K562 (cell line): Measurements from ENCODE around the gene CCDC33. TPM values are rescaled to one million over a fixed set of nuclear protein-coding genes. Genes with fewer than 3 reads are reported as not detected.

Source experiments
- ARID2 ChIP-seq: fragments of 450-650 bp; IDR thresholded peaks from 2 replicates; pipeline ENCODE4 v1.6.1; 2017; ENCODE audit warnings: antibody characterized with exemption, mild to moderate bottlenecking
- BRF1 ChIP-seq: IDR thresholded peaks from 3 replicates; pipeline ENCODE4 v1.6.1; 2011; ENCODE audit warnings: borderline replicate concordance, mild to moderate bottlenecking; ENCODE audit not compliant: insufficient read length; ENCODE audit errors: extremely low read depth
- CBX3 ChIP-seq, 2 experiments: IDR thresholded peaks; 1 replicate in 1 of 2; 2 replicates in 1 of 2; pipeline ENCODE4 v1.6.1; 2012; ENCODE audit warnings: inconsistent platforms in 2 of 2, low read length in 2 of 2, borderline replicate concordance in 1 of 2, control low read depth in 1 of 2
- CEBPG ChIP-seq, 3 experiments: fragments of 200-800 bp in 1 of 3; sonication (Bioruptor generic) in 1 of 3; sonication (generic) in 1 of 3; formaldehyde crosslinking in 1 of 3; IDR thresholded peaks in 2 of 3; conservative IDR thresholded peaks in 1 of 3; 2 replicates each; pipeline versions ENCODE4 v1.6.1 to v1.8.0; 2016 to 2022; ENCODE audit warnings: missing compliant biosample characterization in 2 of 3, missing genetic modification characterization in 2 of 3, mild to moderate bottlenecking in 1 of 3, missing genetic modification reagents in 1 of 3
- ERF ChIP-seq: fragments of 450-650 bp; formaldehyde crosslinking; IDR thresholded peaks from 2 replicates; pipeline ENCODE4 v1.4.0; 2020; ENCODE audit warnings: mild to moderate bottlenecking, mixed read lengths
- HMBOX1 ChIP-seq: sonication (generic); IDR thresholded peaks from 2 replicates; pipeline ENCODE4 v1.6.1; 2016
- HOMEZ ChIP-seq: fragments of 250-450 bp; sonication (Bioruptor Pico); IDR thresholded peaks from 2 replicates; pipeline ENCODE4 v1.4.0; 2020; ENCODE audit warnings: mild to moderate bottlenecking, moderate library complexity
- KLF16 ChIP-seq: IDR thresholded peaks from 2 replicates; pipeline ENCODE4 v1.6.1; 2016; ENCODE audit warnings: antibody characterized with exemption
- KLF6 ChIP-seq: fragments of 250-450 bp; sonication (Bioruptor Pico); IDR thresholded peaks from 2 replicates; pipeline ENCODE4 v1.4.0; 2020; ENCODE audit warnings: mild to moderate bottlenecking, moderate library complexity, borderline replicate concordance
- MEIS2 ChIP-seq: fragments of 450-650 bp; IDR thresholded peaks from 2 replicates; pipeline ENCODE4 v1.6.1; 2014; ENCODE audit warnings: mild to moderate bottlenecking; ENCODE audit not compliant: partially characterized antibody
- NR0B1 ChIP-seq: fragments of 450-650 bp; IDR thresholded peaks from one replicate; pipeline ENCODE4 v1.6.1; 2018; ENCODE audit warnings: mild to moderate bottlenecking, moderate library complexity; ENCODE audit not compliant: partially characterized antibody
- PCBP2 ChIP-seq: fragments of 200-400 bp; formaldehyde crosslinking; IDR thresholded peaks from 2 replicates; pipeline ENCODE4 v1.6.1; 2018; ENCODE audit warnings: low read length, low read depth, mild to moderate bottlenecking, moderate library complexity; ENCODE audit not compliant: poor library complexity, severe bottlenecking
- RBBP5 ChIP-seq: fragments of 200-600 bp; sonication (generic); IDR thresholded peaks from 2 replicates; pipeline ENCODE4 v1.6.1; 2012; ENCODE audit warnings: borderline replicate concordance, mild to moderate bottlenecking, low read length, control low read depth, inconsistent platforms; ENCODE audit not compliant: insufficient read depth, poor library complexity, severe bottlenecking
- SMC3 ChIP-seq: conservative IDR thresholded peaks from 2 replicates; pipeline ENCODE4 v1.6.1; 2011; ENCODE audit warnings: low read depth, low read length, improper control_type of control experiment; ENCODE audit not compliant: insufficient read depth
- TEAD1 ChIP-seq, 2 experiments: fragments of 450-650 bp in 1 of 2; sonication (generic) in 1 of 2; formaldehyde crosslinking; IDR thresholded peaks; 2 replicates each; pipeline versions ENCODE4 v1.4.0 to v1.8.0; 2020 to 2022; ENCODE audit warnings: mild to moderate bottlenecking in 2 of 2, missing genetic modification reagents in 1 of 2
- THAP7 ChIP-seq: fragments of 250-450 bp; sonication (Bioruptor Pico); IDR thresholded peaks from 2 replicates; pipeline ENCODE4 v1.5.0; 2021
- TRIM24 ChIP-seq, 2 experiments: fragments of 450-650 bp; IDR thresholded peaks; 2 replicates each; pipeline ENCODE4 v1.6.1; 2016
- ZC3H8 ChIP-seq: fragments of 450-650 bp; IDR thresholded peaks from 2 replicates; pipeline ENCODE4 v1.6.1; 2017
- ZNF165 ChIP-seq: fragments of 250-450 bp; sonication (Bioruptor Pico); IDR thresholded peaks from 2 replicates; pipeline ENCODE4 v1.4.0; 2020; ENCODE audit warnings: borderline replicate concordance
- ZNF57 ChIP-seq: fragments of 450-650 bp; formaldehyde crosslinking; IDR thresholded peaks from 2 replicates; pipeline ENCODE4 v1.4.0; 2020; ENCODE audit warnings: mild to moderate bottlenecking, moderate library complexity
- ZNF766 ChIP-seq: fragments of 200-800 bp; sonication (Bioruptor generic); conservative IDR thresholded peaks from 2 replicates; pipeline ENCODE4 v1.6.1; 2016; ENCODE audit warnings: missing genetic modification characterization, missing compliant biosample characterization
- polyA plus RNA-seq, 8 experiments: library from polyadenylated mRNA; depleted of rRNA in 4 of 8; stranded (reverse) in 5 of 8; unstranded in 3 of 8; fragments of >200 nt; fragmentation: Nextera tagmentation in 2 of 8; fragmentation: Illumina TruSeq in 1 of 8; extraction: Ambion mirVana in 2 of 8; extraction: Trizol in 1 of 8; gene quantifications; 2 replicates each; pipeline versions ENCODE4 v1.2.1 to v1.2.3, GENCODE V29; 2011 to 2014; ENCODE audit warnings: inconsistent platforms in 1 of 8, missing spikeins in 1 of 8
- total RNA-seq, 7 experiments: library from RNA; depleted of rRNA in 6 of 7; stranded (reverse); fragments of >200 nt in 6 of 7; fragmentation: Illumina TruSeq in 2 of 7; extraction: Trizol in 2 of 7; gene quantifications; 2 replicates each; pipeline versions ENCODE4 v1.2.1 to v1.2.3, GENCODE V29; 2011 to 2021; ENCODE audit warnings: low replicate concordance in 1 of 7
- TF ChIP-seq, protein P1 (sequence below): fragments of 450-650 bp; IDR thresholded peaks from 2 replicates; pipeline ENCODE4 v1.6.1; 2017; ENCODE audit warnings: mild to moderate bottlenecking, moderate library complexity

CCDC33 gene
- total and polyA plus RNA-seq, 9 of the 15 experiments (the other 6 are each of a cell fraction or from before 2014, with no cell fraction given), result 0.08 to 1.1 (median 0.15) TPM; not detected in 4

- TF ChIP-seq ZNF165 (CRISPR knock-in tag) (no peak), ZNF766 (0 out of 2 replicates have a peak, but pooled peaks have one; percentile 54), SMC3 (0 out of 2 replicates have a peak, but pooled peaks have one; percentile 41), THAP7 (CRISPR knock-in tag) (no peak), TEAD1 (CRISPR knock-in tag; IDR thresholded peaks at IDR 0.05) (0 out of 4 replicates have a peak, but pooled peaks of 1 of the 2 experiments have one; percentile 15), KLF16 (peak; percentile 76), NR0B1 (no peak), CBX3 (IDR thresholded peaks at IDR 0.05; ENCODE audit: borderline replicate concordance in 1 of 2, low read length in 2 of 2) (no peak), ZNF57 (CRISPR knock-in tag) (no peak), HOMEZ (no peak), HMBOX1 (no peak), TRIM24 (IDR thresholded peaks at IDR 0.05) (no peak), BRF1 (no peak), KLF6 (CRISPR knock-in tag) (no peak), MEIS2 (peak; percentile 77), PCBP2 (no peak), ZC3H8 (no peak), CEBPG (CRISPR knock-in tag; IDR thresholded peaks at IDR 0.05) (no peak), CEBPG (tag; conservative IDR thresholded peaks at IDR 0.05 in 1 of 2, IDR thresholded peaks at IDR 0.05 in 1 of 2) (no peak), ERF (CRISPR knock-in tag) (no peak), RBBP5 (no peak), ARID2 (no peak)
- TF ChIP-seq, protein P1, sequence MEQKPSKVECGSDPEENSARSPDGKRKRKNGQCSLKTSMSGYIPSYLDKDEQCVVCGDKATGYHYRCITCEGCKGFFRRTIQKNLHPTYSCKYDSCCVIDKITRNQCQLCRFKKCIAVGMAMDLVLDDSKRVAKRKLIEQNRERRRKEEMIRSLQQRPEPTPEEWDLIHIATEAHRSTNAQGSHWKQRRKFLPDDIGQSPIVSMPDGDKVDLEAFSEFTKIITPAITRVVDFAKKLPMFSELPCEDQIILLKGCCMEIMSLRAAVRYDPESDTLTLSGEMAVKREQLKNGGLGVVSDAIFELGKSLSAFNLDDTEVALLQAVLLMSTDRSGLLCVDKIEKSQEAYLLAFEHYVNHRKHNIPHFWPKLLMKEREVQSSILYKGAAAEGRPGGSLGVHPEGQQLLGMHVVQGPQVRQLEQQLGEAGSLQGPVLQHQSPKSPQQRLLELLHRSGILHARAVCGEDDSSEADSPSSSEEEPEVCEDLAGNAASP, result no peak
Observed at GRCh38 chr15:74311734-74312444, 75.8 kb downstream of the CCDC33 start (continued).
